IMR-90 (cell line): ENCODE data around the gene RGS3. TPM values are rescaled to one million over a fixed set of nuclear protein-coding genes. Genes with fewer than 3 reads are reported as not detected.

Experiments
- ATAC-seq: fragments of 200-7000 bp; cut with Tn5 transposase; 2 replicates; pipeline ENCODE4 v1.9.1; 2020; ENCODE audit warnings: low read depth, mild to moderate bottlenecking, moderate library complexity
- BruUV-seq: library from RNA; stranded (reverse); fragments of 400-500 nt; replicated peaks from 2 replicates; lab custom pipeline; 2021; lab: Mats Ljungman, UMichigan
- CTCF ChIA-PET: fragments of 300-600 bp; formaldehyde crosslinking; extraction: SDS; loops from one replicate; lab custom pipeline; 2021; ENCODE audit warnings: antibody characterized with exemption; lab: Yijun Ruan, JAX
- POLR2A ChIA-PET: fragments of 300-600 bp; sonication (Branson Sonifier 250); formaldehyde crosslinking; loops from one replicate; lab custom pipeline; 2022; ENCODE audit warnings: antibody characterized with exemption; ENCODE audit not compliant: unreplicated experiment; lab: Charles Lee
- DNase-seq: peaks from one replicate; pipeline ENCODE4 v3.0.0; 2013
- H2AFZ ChIP-seq: replicated peaks from 2 replicates; pipeline ENCODE3; 2013; ENCODE audit warnings: low read length, mild to moderate bottlenecking; ENCODE audit not compliant: poor library complexity
- H2AK5ac ChIP-seq: 2 replicates; pipeline ENCODE4 v1.6.1; 2013; ENCODE audit warnings: low read depth, low read length, inconsistent platforms
- H2AK9ac ChIP-seq: replicated peaks from 2 replicates; pipeline ENCODE3; 2013; ENCODE audit warnings: mild to moderate bottlenecking, low read depth, low read length, moderate library complexity; ENCODE audit not compliant: poor library complexity
- H2BK120ac ChIP-seq: 2 replicates; pipeline ENCODE4 v1.6.1; 2013; ENCODE audit warnings: low read depth, low read length, inconsistent platforms
- H2BK15ac ChIP-seq: 3 replicates; pipeline ENCODE4 v1.6.1; 2013; ENCODE audit warnings: low read depth, low read length, inconsistent platforms
- H2BK20ac ChIP-seq: 2 replicates; pipeline ENCODE4 v1.6.1; 2013; ENCODE audit warnings: low read depth, mild to moderate bottlenecking, inconsistent platforms, low read length, moderate library complexity
- H2BK5ac ChIP-seq: 2 replicates; pipeline ENCODE4 v1.6.1; 2013; ENCODE audit warnings: mild to moderate bottlenecking, low read depth, low read length, inconsistent platforms; ENCODE audit not compliant: poor library complexity, severe bottlenecking
- H3K14ac ChIP-seq: replicated peaks from 2 replicates; pipeline ENCODE4 v1.6.1; 2013; ENCODE audit warnings: low read depth, low read length, inconsistent platforms
- H3K18ac ChIP-seq: 2 replicates; pipeline ENCODE4 v1.6.1; 2013; ENCODE audit warnings: low read depth, low read length, control low read depth
- H3K23ac ChIP-seq: 2 replicates; pipeline ENCODE4 v1.6.1; 2013; ENCODE audit warnings: low read depth, low read length, inconsistent platforms
- H3K27ac ChIP-seq: 2 replicates; pipeline ENCODE4 v1.5.1; 2013; ENCODE audit warnings: mild to moderate bottlenecking, control low read depth, low read length; ENCODE audit not compliant: insufficient read depth
- H3K27me3 ChIP-seq: 2 replicates; pipeline ENCODE4 v1.6.1; 2013; ENCODE audit warnings: low read length; ENCODE audit not compliant: control insufficient read depth, insufficient read depth
- H3K36me3 ChIP-seq: 2 replicates; pipeline ENCODE4 v1.6.1; 2013; ENCODE audit warnings: low read length, mixed read lengths; ENCODE audit not compliant: control insufficient read depth, insufficient read depth
- H3K4ac ChIP-seq: 2 replicates; pipeline ENCODE4 v1.6.1; 2013; ENCODE audit warnings: low read depth, low read length, inconsistent platforms
- H3K4me1 ChIP-seq: 2 replicates; pipeline ENCODE4 v1.6.1; 2013; ENCODE audit warnings: low read length, mixed read lengths; ENCODE audit not compliant: control insufficient read depth, insufficient read depth
- H3K4me2 ChIP-seq: 2 replicates; pipeline ENCODE4 v1.6.1; 2013; ENCODE audit warnings: low read depth, mild to moderate bottlenecking, control low read depth, low read length, moderate library complexity
- H3K4me3 ChIP-seq: 2 replicates; pipeline ENCODE4 v1.5.1; 2013; ENCODE audit warnings: low read depth, mild to moderate bottlenecking, control low read depth, low read length, moderate library complexity; ENCODE audit not compliant: insufficient read depth
- H3K56ac ChIP-seq: 2 replicates; pipeline ENCODE4 v1.6.1; 2013; ENCODE audit warnings: low read length, inconsistent platforms; ENCODE audit not compliant: insufficient read depth; ENCODE audit errors: extremely low read depth
- H3K79me1 ChIP-seq, 2 experiments: 2 replicates each; pipeline ENCODE4 v1.6.1; 2013; ENCODE audit warnings: low read length in 2 of 2, inconsistent platforms in 1 of 2, low read depth in 1 of 2
- H3K9ac ChIP-seq: 2 replicates; pipeline ENCODE4 v1.6.1; 2013; ENCODE audit warnings: low read depth, low read length, control low read depth
- H3K9me1 ChIP-seq: 2 replicates; pipeline ENCODE4 v1.6.1; 2013; ENCODE audit warnings: low read length, inconsistent platforms; ENCODE audit not compliant: insufficient read depth
- H3K9me3 ChIP-seq: 2 replicates; pipeline ENCODE4 v1.6.1; 2013; ENCODE audit warnings: low read length; ENCODE audit not compliant: control insufficient read depth, insufficient read depth
- H4K20me1 ChIP-seq: 2 replicates; pipeline ENCODE4 v1.6.1; 2013; ENCODE audit warnings: low read length, inconsistent platforms; ENCODE audit not compliant: insufficient read depth
- H4K5ac ChIP-seq: 2 replicates; pipeline ENCODE4 v1.6.1; 2013; ENCODE audit warnings: mild to moderate bottlenecking, low read depth, low read length, control low read depth
- H4K8ac ChIP-seq, 2 experiments: 2 replicates each; pipeline ENCODE4 v1.6.1; 2013; ENCODE audit warnings: low read depth in 2 of 2, low read length in 2 of 2, control low read depth in 1 of 2, inconsistent platforms in 1 of 2
- H4K91ac ChIP-seq: 2 replicates; pipeline ENCODE4 v1.6.1; 2013; ENCODE audit warnings: low read depth, low read length, inconsistent platforms; ENCODE audit not compliant: insufficient read depth
- CEBPB ChIP-seq: IDR thresholded peaks from 2 replicates; pipeline ENCODE4 v1.6.1; 2012; ENCODE audit warnings: low read depth, low read length, improper control_type of control experiment
- MAZ ChIP-seq: IDR thresholded peaks from 2 replicates; pipeline ENCODE4 v1.6.1; 2012; ENCODE audit warnings: low read depth, mild to moderate bottlenecking, low read length, improper control_type of control experiment, moderate library complexity, borderline replicate concordance
- NFE2L2 ChIP-seq: fragments of 150-350 bp; IDR thresholded peaks from 2 replicates; pipeline ENCODE4 v1.6.1; 2016; ENCODE audit warnings: low read depth, mild to moderate bottlenecking, low read length
- WGBS, 2 experiments: methylation state at CpG; one replicate each; pipeline versions ENCODE4 v1.1.5 to v1.1.7; 2013; ENCODE audit warnings: missing lambda C conversion rate in 2 of 2; ENCODE audit not compliant: insufficient read length in 1 of 2; ENCODE audit errors: extremely low coverage in 2 of 2; 5-methylcytosine and 5-hydroxymethylcytosine counted together
- dilution Hi-C: fragments of 300-500 bp; cut with HindIII; formaldehyde crosslinking; loops from one replicate; pipeline ENCODE4 v1.14.3; 2018; ENCODE audit warnings: low sequenced_read_pairs; ENCODE audit not compliant: unreplicated experiment
- in situ Hi-C: fragments of 300-500 bp; cut with MboI; formaldehyde crosslinking; loops from 3 replicates; pipeline ENCODE4 v1.14.3; 2019; ENCODE audit warnings: low sequenced_read_pairs, inconsistent platforms, mixed read lengths
- intact Hi-C: fragments of 100-400 bp; cut with micrococcal nuclease; formaldehyde crosslinking; loops from 2 replicates; pipeline ENCODE4 v1.10.0; 2022
- polyA plus RNA-seq, 3 experiments: library from polyadenylated mRNA; depleted of rRNA; stranded (reverse); fragments of >200 nt; gene quantifications; 2 replicates each; pipeline ENCODE4 v1.2.3, GENCODE V29; 2012; ENCODE audit warnings: low replicate concordance in 1 of 3
- total RNA-seq: library from RNA; depleted of rRNA; stranded (reverse); fragments of >200 nt; gene quantifications from 2 replicates; pipeline ENCODE4 v1.2.3, GENCODE V29; 2012

RGS3 gene
- total and polyA plus RNA-seq, 2 of the 4 experiments (the other 2 are of a cell fraction): 51.8 to 65.6 TPM

DNA sequence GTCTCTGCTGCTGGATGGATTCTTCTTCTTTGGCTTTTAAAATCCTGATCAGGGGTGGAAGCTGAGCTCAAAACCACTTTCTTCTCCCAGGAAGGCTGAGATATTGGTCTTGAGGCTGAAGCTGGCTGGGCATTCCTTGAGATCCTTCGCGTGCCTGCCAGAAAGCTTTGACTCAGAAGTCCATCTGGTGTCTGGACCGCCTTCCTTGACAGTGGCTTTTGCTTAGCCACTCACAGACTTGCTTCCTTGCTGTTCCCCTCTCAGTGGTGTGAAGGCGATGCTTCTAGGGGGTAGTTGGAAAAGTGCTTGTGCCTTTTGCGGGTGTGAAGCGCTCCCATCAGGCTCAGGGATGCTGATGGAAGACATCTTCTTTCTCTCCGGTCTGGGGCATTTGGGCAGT, 45.9 kb downstream of the RGS3 start:
- H2AK5ac ChIP-seq: no peak overlapping the region; the same call in 1 of the 2 replicates
- H3K36me3 ChIP-seq: no peaks in the 10 kb centered on the region
- peaks cover 12% of the 10 kb centered on the region; the same call in 1 of the 2 replicates for H3K4me1 ChIP-seq
- no peak overlapping the region; the same call in 1 of the 2 replicates for H2BK120ac ChIP-seq
- WGBS, 2 experiments: no CpG with 5 or more reads among the region's 7 CpGs
- no peak overlapping the region for H2BK5ac ChIP-seq
- H3K23ac ChIP-seq: peak overlapping the region; percentile 11; the same call in 1 of the 2 replicates
- no peak overlapping the region for H3K9ac ChIP-seq
- peak overlapping the region; percentile 38 for H2AFZ ChIP-seq
- H2BK15ac ChIP-seq: no peak overlapping the region
- no peak overlapping the region for H4K91ac ChIP-seq
- no peak overlapping the region for H3K56ac ChIP-seq
- H3K79me1 ChIP-seq: no peaks in the 10 kb centered on the region
- TF ChIP-seq NFE2L2: no peak
- no peak for TF ChIP-seq MAZ
- no peak for TF ChIP-seq CEBPB
- no peak overlapping the region for H3K4me2 ChIP-seq
- BruUV-seq: no TSS peak
- intact Hi-C loops: no loop called here
- H3K27ac ChIP-seq: no peak overlapping the region
- no peaks in the 10 kb centered on the region for H4K20me1 ChIP-seq
- ChIA-PET CTCF (no interaction called here), POLR2A (no interaction called here)
- H2BK20ac ChIP-seq: peak overlapping the region; percentile 66; the same call in 1 of the 2 replicates
- no peak overlapping the region for H4K5ac ChIP-seq
- no peak overlapping the region for H3K4me3 ChIP-seq
- peak; percentile 52; the same call in 1 of the 2 replicates for ATAC-seq
- H2AK9ac ChIP-seq: no peak overlapping the region
- no peak overlapping the region for H3K4ac ChIP-seq
- DNase-seq: peak; percentile 83
- no peaks in the 10 kb centered on the region for H3K9me3 ChIP-seq
- dilution Hi-C loops: no loop called here
- peaks cover 4% of the 10 kb centered on the region; the same call in 1 of the 2 replicates for H3K27me3 ChIP-seq
- in situ Hi-C loops: no loop called here
- H3K14ac ChIP-seq: 0 out of 2 replicates have a peak overlapping the region, but pooled peaks have one; percentile 1
- H3K9me1 ChIP-seq: peaks cover 22% of the 10 kb centered on the region
- H3K18ac ChIP-seq: no peak overlapping the region
- no peak overlapping the region for H4K8ac ChIP-seq
